Breast epithelium (tissue), 3 donors: ENCODE results near the gene TTC7B.

Experiments used
- CTCF ChIP-seq, 3 donors: fragments of 450-650 bp; IDR thresholded peaks; one replicate each; pipeline ENCODE4 v1.5.1; 2016 to 2017; ENCODE audit warnings: antibody characterized with exemption in 3 of 3, mild to moderate bottlenecking in 3 of 3, moderate library complexity in 3 of 3
- POLR2AphosphoS5 ChIP-seq, 3 donors: sonication (generic); formaldehyde crosslinking; IDR thresholded peaks; one replicate each; pipeline ENCODE4 v1.6.1; 2017; ENCODE audit warnings: antibody characterized with exemption in 3 of 3

GRCh38 chr14:90483117-90483516, 333.1 kb downstream of the TTC7B start:
- TF ChIP-seq CTCF (IDR thresholded peaks at IDR 0.05) (no peak), POLR2AphosphoS5 (IDR thresholded peaks at IDR 0.05) (no peak)
